Testis (tissue), 3 donors: Measurements from ENCODE around the gene EPS15. TPM values are rescaled to one million over a fixed set of nuclear protein-coding genes. Genes with fewer than 3 reads are reported as not detected.
"Not testable (repeated sequence)": the region's sequence is repeated elsewhere in the genome, so short reads cannot be mapped to it uniquely, and the experiment has no call there.

ENCODE experiments used
- DNase-seq: peaks from one replicate; pipeline ENCODE4 v3.0.0-alpha.2; 2019
- H3K27ac ChIP-seq, 2 donors: fragments of 200-600 bp; sonication (generic); one replicate each; pipeline ENCODE4 v1.5.1; 2019
- H3K27me3 ChIP-seq: fragments of 200-600 bp; sonication (generic); one replicate; pipeline ENCODE4 v1.5.1; 2019
- H3K36me3 ChIP-seq: fragments of 200-600 bp; sonication (generic); one replicate; pipeline ENCODE4 v1.5.1; 2017; ENCODE audit warnings: low read depth; ENCODE audit errors: missing control alignments
- H3K4me1 ChIP-seq: fragments of 200-600 bp; sonication (generic); one replicate; pipeline ENCODE4 v1.5.1; 2019
- H3K4me3 ChIP-seq, 2 donors: fragments of 200-600 bp; sonication (generic); one replicate each; pipeline ENCODE4 v1.5.1; 2017 to 2019
- H3K9me3 ChIP-seq: fragments of 200-600 bp; sonication (generic); one replicate; pipeline ENCODE4 v1.5.1; 2017
- CTCF ChIP-seq, 3 experiments: fragments of 450-650 bp in 2 of 3; fragments of 200-600 bp in 1 of 3; sonication (generic) in 1 of 3; IDR thresholded peaks; one replicate each; pipeline ENCODE4 v1.5.1; 2016 to 2019; ENCODE audit warnings: antibody characterized with exemption in 3 of 3, mild to moderate bottlenecking in 2 of 3, moderate library complexity in 1 of 3
- POLR2A ChIP-seq: fragments of 450-650 bp; IDR thresholded peaks from one replicate; pipeline ENCODE4 v1.6.1; 2017; ENCODE audit warnings: antibody characterized with exemption, mild to moderate bottlenecking, moderate library complexity
- WGBS, 2 donors: methylation state at CpG; one replicate each; pipeline ENCODE4 v1.1.5; 2018; 5-methylcytosine and 5-hydroxymethylcytosine counted together
- intact Hi-C: fragments of 100-400 bp; cut with DNase I; formaldehyde crosslinking; loops from one replicate; pipeline ENCODE4 v1.15.1; 2023; ENCODE audit warnings: low total_unique reads
- polyA plus RNA-seq: library from polyadenylated mRNA; stranded (reverse); fragments of 350-450 nt; fragmentation: Illumina TruSeq; extraction: RNeasy Lipid Tissue Mini Kit (QIAGEN cat#74804); gene quantifications from one replicate; pipeline ENCODE4 v1.2.3, GENCODE V29; 2014; ENCODE audit warnings: low read depth, low replicate concordance; ENCODE audit not compliant: insufficient read depth
- total RNA-seq, 2 donors: library from RNA; depleted of rRNA; stranded (reverse); fragments of >200 nt; gene quantifications; one replicate each; pipeline ENCODE4 v1.2.3, GENCODE V29; 2016

EPS15 gene
- total and polyA plus RNA-seq, 3 donors from 2014 or later, result 77.2 to 127 (median 108) TPM

GRCh38 chr1:51325878-51326755 lies 192.9 kb downstream of the EPS15 start:
- no peak overlapping the region for H3K4me3 ChIP-seq
- peak; percentile 85 for DNase-seq
- no peak for TF ChIP-seq POLR2A
- no peak for TF ChIP-seq CTCF (IDR thresholded peaks at IDR 0.05)
- intact Hi-C loops, result no loop called here
- peak overlapping the region; percentile 3 to 6 for H3K27ac ChIP-seq
- WGBS, 2 donors, result 55 to 71% methylated on average over 15 to 16 of the region's 16 CpGs
- no peaks in the 10 kb centered on the region for H3K36me3 ChIP-seq
- no peaks in the 10 kb centered on the region for H3K27me3 ChIP-seq
- peaks cover 18% of the 10 kb centered on the region for H3K4me1 ChIP-seq
- H3K9me3 ChIP-seq, result no peaks in the 10 kb centered on the region

- Histone ChIP-seq H3K4me3 (no peak overlapping the region), H3K36me3 (no peaks in the 10 kb centered on the region), H3K27ac (peak overlapping the region in 1 of 2 donors; percentile 24), H3K27me3 (no peaks in the 10 kb centered on the region), H3K4me1 (peaks cover 13% of the 10 kb centered on the region), H3K9me3 (no peaks in the 10 kb centered on the region)
- TF ChIP-seq POLR2A, result no peak
- TF ChIP-seq CTCF (IDR thresholded peaks at IDR 0.05), result no peak
- intact Hi-C loops, result no loop called here
- DNase-seq, result no peak
- WGBS, 2 donors, result 50 to 57% methylated on average over 1 of the region's 1 CpG
Measured at GRCh38 chr1:51325391-51325790, 193.7 kb downstream of the EPS15 start.

GRCh38 chr1:51325011-51325385 lies 194.1 kb downstream of the EPS15 start:
- 99% methylated on average over 8 of the region's 8 CpGs for WGBS, 2 donors
- intact Hi-C loops, H3K4me3 ChIP-seq, H3K27me3 ChIP-seq, H3K9me3 ChIP-seq, H3K36me3 ChIP-seq, DNase-seq: not testable (repeated sequence)
- H3K27ac ChIP-seq, result peak overlapping the region in 1 of 2 donors; percentile 24
- H3K4me1 ChIP-seq, result peaks cover 13% of the 10 kb centered on the region

GRCh38 chr1:51324251-51325010 lies 194.6 kb downstream of the EPS15 start:
- Histone ChIP-seq H3K4me3 (no peak overlapping the region), H3K9me3 (no peaks in the 10 kb centered on the region), H3K36me3 (no peaks in the 10 kb centered on the region), H3K27me3 (no peaks in the 10 kb centered on the region), H3K27ac (no peak overlapping the region), H3K4me1 (peaks cover 7% of the 10 kb centered on the region)
- TF ChIP-seq CTCF (IDR thresholded peaks at IDR 0.05) (no peak), POLR2A (no peak)
- WGBS, 2 donors, result 91 to 95% methylated on average over 7 of the region's 7 CpGs
- DNase-seq, result no peak
- intact Hi-C loops, result no loop called here

GRCh38 chr1:51323778-51324177 lies 195.3 kb downstream of the EPS15 start:
- intact Hi-C loops, result no loop called here
- no peak overlapping the region for H3K4me3 ChIP-seq
- H3K36me3 ChIP-seq, result no peaks in the 10 kb centered on the region
- DNase-seq, result no peak
- H3K27me3 ChIP-seq, result no peaks in the 10 kb centered on the region
- peaks cover 4% of the 10 kb centered on the region for H3K4me1 ChIP-seq
- TF ChIP-seq CTCF (IDR thresholded peaks at IDR 0.05), result no peak
- TF ChIP-seq POLR2A, result no peak
- H3K27ac ChIP-seq, result no peak overlapping the region
- no peaks in the 10 kb centered on the region for H3K9me3 ChIP-seq
